GM21381 (cell line): ENCODE data around the gene TBXT.
"Not testable (repeated sequence)": the region's sequence is repeated elsewhere in the genome, so short reads cannot be mapped to it uniquely, and the experiment has no call there.

Experiments used
- ATAC-seq: cut with Tn5 transposase; IDR thresholded peaks from one replicate; pipeline ENCODE4 v1.9.1; 2021; ENCODE audit warnings: mild to moderate bottlenecking, moderate library complexity; ENCODE audit not compliant: unreplicated experiment

The TBXT gene

GRCh38 chr6:166167801-166168615 lies at the start of gene TBXT:
Gene TBXT, minus strand, starts transcription at chr6:166167851. Its CDS starts 260 bp downstream, at chr6:166167591.
- ATAC-seq, result no peak

DNA sequence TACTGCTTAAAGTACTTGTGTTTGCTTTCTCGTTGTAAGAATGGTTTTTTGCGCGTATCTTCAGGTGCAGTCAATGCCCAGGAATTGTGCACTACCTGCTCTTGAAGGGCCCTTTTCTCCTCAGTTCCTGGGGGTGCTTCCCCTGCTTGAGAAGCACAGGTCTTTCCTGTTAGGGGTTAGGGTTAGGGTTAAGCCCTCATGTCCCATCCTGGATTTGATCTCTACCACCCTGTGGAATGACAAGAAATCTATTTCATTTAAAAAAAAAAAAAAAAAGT lies 39.6 kb upstream of the TBXT start:
- no peak for ATAC-seq

GRCh38 chr6:166206510-166207283 lies 39.0 kb upstream of the TBXT start:
- ATAC-seq, result no peak

GRCh38 chr6:166206066-166206465 lies 38.4 kb upstream of the TBXT start:
- ATAC-seq, result no peak

GRCh38 chr6:166204852-166205650 lies 37.4 kb upstream of the TBXT start:
- no peak for ATAC-seq

DNA sequence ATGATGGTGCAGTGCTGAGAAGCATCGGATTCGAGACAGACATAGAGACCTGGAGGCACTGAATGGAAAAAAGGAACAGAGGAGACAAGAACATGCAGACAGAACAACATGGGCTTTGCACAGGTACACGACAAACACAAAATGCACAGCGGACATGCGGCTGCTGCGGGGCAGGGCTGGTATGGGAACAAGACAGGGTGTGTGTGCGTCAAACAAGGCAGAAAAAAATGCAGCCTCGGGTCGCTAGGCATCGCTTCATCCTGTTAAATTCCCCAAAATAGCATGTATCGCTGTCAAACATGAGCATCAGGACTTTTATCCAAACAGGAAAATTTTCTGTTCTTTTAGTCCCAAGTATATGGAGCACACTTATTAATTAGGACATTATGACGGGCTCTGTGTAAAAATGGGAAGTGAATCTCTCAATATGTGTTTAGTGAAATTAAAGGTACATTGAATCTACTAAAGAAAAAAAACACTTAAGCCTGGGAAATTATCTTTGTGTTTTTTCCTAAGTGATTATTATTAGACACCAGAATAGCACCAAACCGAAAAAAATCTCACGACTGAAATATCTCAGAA lies 36.1 kb upstream of the TBXT start:
- no peak for ATAC-seq

- no peak for ATAC-seq
Observed at GRCh38 chr6:166203003-166203640, 35.5 kb upstream of the TBXT start.

DNA sequence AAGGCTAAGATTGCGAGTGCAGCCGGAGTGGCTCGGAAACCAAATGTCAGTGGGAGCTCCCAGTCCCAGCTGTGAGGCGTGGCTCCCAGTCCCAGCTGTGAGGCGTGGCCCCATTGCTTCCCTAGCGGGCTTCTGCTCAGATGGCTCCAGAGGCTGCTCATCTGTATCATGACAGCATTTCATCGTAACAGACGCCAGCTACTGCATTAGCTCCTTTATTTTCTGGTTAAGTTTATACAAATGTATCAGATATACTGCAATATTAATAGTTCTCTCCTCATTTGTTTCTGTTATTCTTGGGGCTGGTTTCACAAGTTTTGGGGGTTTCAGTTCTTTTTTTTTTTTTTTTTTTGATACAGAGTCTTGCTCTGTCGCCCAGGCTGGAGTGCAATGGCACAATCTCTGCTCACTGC lies 34.7 kb upstream of the TBXT start:
- peak; percentile 83 for ATAC-seq

DNA sequence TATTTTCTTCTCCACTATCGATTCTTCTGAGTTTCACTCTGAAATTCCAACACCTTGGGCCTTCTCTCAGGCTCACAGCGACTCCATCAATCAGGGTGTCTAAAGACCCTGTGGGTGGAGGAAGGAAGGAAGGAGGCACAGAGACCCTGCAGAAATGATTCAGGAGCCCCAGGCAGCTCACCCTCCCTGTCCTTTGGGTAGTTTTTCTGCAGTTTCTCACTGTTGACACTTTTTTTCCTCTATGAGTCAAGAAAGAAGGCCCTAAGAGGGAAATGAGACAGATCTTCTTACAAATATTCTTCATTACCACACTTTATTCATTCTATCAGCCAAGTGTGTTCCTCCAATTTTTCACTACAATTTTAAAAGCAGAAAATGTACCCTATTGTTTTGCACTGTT lies 34.2 kb upstream of the TBXT start:
- ATAC-seq, result peak; percentile 3

- ATAC-seq, result no peak
Observed at GRCh38 chr6:166197361-166197760, 29.7 kb upstream of the TBXT start.

DNA sequence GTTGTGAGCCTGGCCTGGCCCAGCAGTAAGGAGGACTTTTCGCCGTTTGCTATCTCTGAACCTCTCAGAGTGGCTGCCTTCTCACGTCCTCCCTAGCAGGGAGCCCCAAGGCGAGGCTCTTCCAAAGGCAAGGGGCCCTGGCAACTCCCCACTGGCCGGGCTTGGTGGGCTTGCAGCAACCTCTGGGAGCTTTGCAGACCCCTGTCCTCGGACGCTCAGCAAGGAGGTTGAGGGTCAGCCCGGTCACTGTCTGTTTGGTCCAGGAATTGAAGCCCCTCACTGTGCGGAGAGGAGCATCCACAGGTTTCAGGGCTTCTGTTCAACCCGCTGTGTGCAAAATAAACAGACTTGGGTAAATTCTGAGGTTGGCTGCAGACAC lies 28.2 kb upstream of the TBXT start:
- ATAC-seq, result no peak

GRCh38 chr6:166194914-166195859 lies 27.5 kb upstream of the TBXT start:
- ATAC-seq, result no peak

- no peak for ATAC-seq
Observed at GRCh38 chr6:166192557-166192956, 24.9 kb upstream of the TBXT start.

DNA sequence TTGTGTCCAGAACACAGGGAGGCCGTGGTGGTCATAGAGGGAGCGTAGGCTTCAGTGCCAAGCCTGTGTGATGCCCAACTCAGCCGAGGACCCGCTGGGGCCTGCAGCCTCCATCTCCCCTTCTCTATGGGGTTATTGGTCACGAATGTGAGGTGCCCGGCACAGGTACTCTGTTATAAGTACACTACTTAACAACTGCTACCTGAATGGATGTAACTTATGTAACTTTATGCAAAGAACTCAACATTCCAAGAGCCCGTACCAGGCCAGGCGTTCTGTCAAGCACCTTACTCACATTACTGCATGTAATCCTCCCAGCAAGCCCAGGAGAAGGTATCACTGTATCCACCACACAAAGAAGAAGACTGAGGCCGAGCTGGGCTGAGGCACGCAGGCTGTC lies 24.5 kb upstream of the TBXT start:
- no peak for ATAC-seq

GRCh38 chr6:166179704-166180103 lies 12.1 kb upstream of the TBXT start:
- no peak for ATAC-seq

- ATAC-seq, result no peak
Observed at GRCh38 chr6:166176106-166176505, 8.5 kb upstream of the TBXT start.

GRCh38 chr6:166175093-166175492 lies 7.4 kb upstream of the TBXT start:
- not testable (repeated sequence) for ATAC-seq

GRCh38 chr6:166174031-166174430 lies 6.4 kb upstream of the TBXT start:
- ATAC-seq, result peak; percentile 53

DNA sequence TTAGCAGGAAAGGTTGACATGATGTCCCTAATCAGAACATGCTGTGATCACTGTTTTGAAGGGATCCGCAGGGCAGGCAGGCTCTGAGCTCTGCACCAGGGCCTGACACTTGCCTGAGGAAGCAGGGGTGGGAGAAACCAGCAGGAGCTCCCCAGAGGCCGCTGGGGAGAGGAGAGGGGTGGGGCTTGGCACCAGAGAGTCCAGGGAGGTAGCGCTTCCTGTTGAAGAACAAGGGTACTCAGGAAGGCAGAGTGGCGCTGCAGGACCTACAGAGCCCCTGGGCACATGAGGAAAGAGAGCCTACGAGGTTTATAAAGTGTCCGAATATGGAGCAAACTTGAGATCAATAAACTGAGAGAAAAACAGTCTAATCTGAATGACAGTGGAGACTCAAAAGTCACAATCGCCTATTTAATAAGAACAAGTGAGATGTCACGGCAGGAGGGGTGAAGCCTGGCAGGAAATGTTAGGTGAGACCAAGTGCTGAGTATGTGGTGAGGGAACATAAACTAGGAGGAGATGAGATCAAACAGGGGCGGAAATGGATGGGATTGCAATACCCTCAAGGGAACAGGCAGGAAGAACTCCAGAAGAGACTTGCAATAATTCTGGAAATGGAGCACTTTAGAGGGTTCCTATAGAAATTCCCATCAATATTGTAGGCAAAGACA lies 5.8 kb upstream of the TBXT start:
- no peak for ATAC-seq
